Neutrophil (primary cell): ENCODE data around the gene BAK1.

Experiments
- H3K27ac ChIP-seq: fragments of 200-600 bp; sonication (generic); 2 replicates; pipeline ENCODE4 v1.5.1; 2016; ENCODE audit warnings: mild to moderate bottlenecking, moderate library complexity
- H3K27me3 ChIP-seq: fragments of 200-600 bp; sonication (generic); 2 replicates; pipeline ENCODE4 v1.6.0; 2016; ENCODE audit warnings: mild to moderate bottlenecking
- H3K36me3 ChIP-seq: fragments of 200-600 bp; sonication (generic); 2 replicates; pipeline ENCODE4 v1.5.1; 2017
- H3K4me1 ChIP-seq, 2 experiments: fragments of 200-600 bp in 1 of 2; sonication (generic) in 1 of 2; 1 replicate in 1 of 2; 2 replicates in 1 of 2; pipeline versions ENCODE4 v1.5.1 to v1.6.1; 2013 to 2016; ENCODE audit warnings: low read depth in 1 of 2, low read length in 1 of 2, mild to moderate bottlenecking in 1 of 2, moderate library complexity in 1 of 2; ENCODE audit not compliant: control insufficient read depth in 1 of 2, insufficient read depth in 1 of 2
- H3K4me3 ChIP-seq, 2 experiments: fragments of 200-600 bp in 1 of 2; sonication (generic) in 1 of 2; 1 replicate in 1 of 2; 2 replicates in 1 of 2; pipeline ENCODE4 v1.5.1; 2013 to 2016; ENCODE audit warnings: low read depth in 1 of 2, low read length in 1 of 2, mild to moderate bottlenecking in 1 of 2, moderate library complexity in 1 of 2
- H3K9me3 ChIP-seq: fragments of 200-600 bp; sonication (generic); 2 replicates; pipeline ENCODE4 v1.5.1; 2016
- TF ChIP-seq, protein P1 (sequence below): fragments of 200-600 bp; sonication (generic); IDR thresholded peaks from 2 replicates; pipeline ENCODE4 v1.5.1; 2016; ENCODE audit warnings: antibody characterized with exemption

BAK1 gene

DNA sequence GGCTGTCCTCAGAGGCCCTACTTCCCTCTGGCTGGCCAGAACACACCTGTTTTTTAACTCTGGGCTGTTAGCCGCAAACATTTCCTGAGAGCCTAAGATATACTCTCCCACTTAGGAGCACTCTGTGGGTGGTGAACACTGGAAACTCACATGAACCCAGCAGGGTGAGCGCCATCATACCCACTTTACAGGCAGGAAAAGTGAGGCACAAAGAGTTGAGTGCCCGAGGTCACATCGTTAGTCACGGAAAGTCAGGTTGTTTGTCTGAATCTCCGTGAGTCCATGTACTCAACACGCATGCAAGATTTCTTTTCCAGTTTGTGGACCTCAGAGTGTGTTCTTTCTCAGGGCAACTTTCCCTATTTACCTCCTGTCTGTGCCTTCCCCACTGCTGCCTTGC is 1.9 kb downstream of the BAK1 start:
- H3K27ac ChIP-seq: peak overlapping the region; percentile 85
- H3K36me3 ChIP-seq: peaks cover 28% of the 10 kb centered on the region
- H3K4me3 ChIP-seq: peak overlapping the region; percentile 75 to 77
- TF ChIP-seq, protein P1, sequence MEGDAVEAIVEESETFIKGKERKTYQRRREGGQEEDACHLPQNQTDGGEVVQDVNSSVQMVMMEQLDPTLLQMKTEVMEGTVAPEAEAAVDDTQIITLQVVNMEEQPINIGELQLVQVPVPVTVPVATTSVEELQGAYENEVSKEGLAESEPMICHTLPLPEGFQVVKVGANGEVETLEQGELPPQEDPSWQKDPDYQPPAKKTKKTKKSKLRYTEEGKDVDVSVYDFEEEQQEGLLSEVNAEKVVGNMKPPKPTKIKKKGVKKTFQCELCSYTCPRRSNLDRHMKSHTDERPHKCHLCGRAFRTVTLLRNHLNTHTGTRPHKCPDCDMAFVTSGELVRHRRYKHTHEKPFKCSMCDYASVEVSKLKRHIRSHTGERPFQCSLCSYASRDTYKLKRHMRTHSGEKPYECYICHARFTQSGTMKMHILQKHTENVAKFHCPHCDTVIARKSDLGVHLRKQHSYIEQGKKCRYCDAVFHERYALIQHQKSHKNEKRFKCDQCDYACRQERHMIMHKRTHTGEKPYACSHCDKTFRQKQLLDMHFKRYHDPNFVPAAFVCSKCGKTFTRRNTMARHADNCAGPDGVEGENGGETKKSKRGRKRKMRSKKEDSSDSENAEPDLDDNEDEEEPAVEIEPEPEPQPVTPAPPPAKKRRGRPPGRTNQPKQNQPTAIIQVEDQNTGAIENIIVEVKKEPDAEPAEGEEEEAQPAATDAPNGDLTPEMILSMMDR: no peak
- H3K27me3 ChIP-seq: no peaks in the 10 kb centered on the region
- no peaks in the 10 kb centered on the region for H3K9me3 ChIP-seq
- H3K4me1 ChIP-seq: peaks cover 36 to 39% of the 10 kb centered on the region in 2 experiments

DNA sequence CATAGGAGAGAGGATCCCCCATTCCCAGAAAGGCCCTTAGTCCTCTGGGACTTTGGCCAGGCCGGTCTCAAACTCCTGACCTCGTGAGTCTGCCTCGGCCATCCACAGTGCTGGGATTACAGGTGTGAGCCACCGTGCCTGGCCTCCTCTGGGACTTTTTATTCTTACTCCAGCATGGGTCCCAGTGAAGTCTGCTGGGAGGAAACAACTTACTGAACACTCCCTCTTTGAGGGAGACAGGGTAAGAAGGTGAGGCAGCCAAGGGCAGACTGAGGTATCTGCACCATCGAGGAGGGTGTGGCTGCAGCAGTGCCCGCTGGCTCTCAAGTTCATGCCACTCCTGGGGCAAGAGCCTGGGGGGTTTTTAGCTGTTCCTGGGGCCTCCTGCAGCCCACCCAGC is 2.4 kb downstream of the BAK1 start:
- peak overlapping the region; percentile 85 for H3K27ac ChIP-seq
- peaks cover 28% of the 10 kb centered on the region for H3K36me3 ChIP-seq
- peaks cover 36 to 39% of the 10 kb centered on the region in 2 experiments for H3K4me1 ChIP-seq
- H3K9me3 ChIP-seq: no peaks in the 10 kb centered on the region
- TF ChIP-seq, protein P1: no peak
- H3K4me3 ChIP-seq: peak overlapping the region in 1 of 2 experiments; percentile 75
- H3K27me3 ChIP-seq: no peaks in the 10 kb centered on the region

DNA sequence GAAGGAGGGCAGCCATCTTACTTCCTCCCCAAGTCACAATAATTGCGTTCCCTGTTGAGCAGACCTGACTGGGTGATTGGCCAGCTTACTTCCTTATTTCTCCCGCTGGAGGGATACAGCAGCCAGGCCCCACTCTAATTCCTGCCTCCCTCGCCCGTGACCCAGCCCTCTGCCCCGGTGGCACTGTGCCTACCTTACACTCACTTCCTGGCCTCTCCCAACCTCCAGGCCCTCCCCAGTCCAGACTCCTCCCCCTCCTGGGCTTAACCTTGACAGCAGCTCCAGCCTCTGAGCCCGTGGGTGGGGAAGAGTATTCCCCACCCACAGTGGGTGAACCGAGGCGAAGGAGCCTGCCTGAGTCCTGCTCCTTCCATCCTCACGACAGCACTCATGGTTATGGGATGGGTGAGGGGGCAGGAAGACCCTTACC is 3.0 kb downstream of the BAK1 start:
- H3K27ac ChIP-seq: peak overlapping the region; percentile 85

DNA sequence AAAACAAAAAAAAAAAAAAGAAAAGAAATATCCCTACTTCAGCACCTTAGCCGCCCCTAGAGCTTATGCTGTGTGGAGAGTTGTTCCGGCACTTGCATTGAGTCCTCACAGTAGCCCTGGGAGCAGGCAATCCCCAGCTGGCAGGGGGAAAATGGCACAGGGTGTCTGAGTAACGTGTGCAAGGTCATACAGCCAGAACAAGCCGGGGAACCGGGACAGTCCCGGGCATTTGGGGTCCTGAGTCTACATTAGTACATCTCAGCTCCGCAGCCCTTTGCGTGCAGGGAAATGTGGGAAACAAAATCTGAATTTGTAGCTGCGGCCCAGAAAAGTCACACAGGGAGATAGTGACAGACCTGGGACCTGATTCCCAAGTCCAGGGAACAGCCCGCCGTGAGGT is 3.4 kb downstream of the BAK1 start:
- Histone ChIP-seq H3K4me1 (peaks cover 38 to 42% of the 10 kb centered on the region in 2 experiments), H3K4me3 (peak overlapping the region; percentile 4 to 18)

More for the DNA sequence above, 3.0 kb downstream of the BAK1 start:
- Histone ChIP-seq H3K27me3 (no peaks in the 10 kb centered on the region), H3K4me1 (peaks cover 36 to 39% of the 10 kb centered on the region in 2 experiments), H3K36me3 (peaks cover 28% of the 10 kb centered on the region), H3K9me3 (no peaks in the 10 kb centered on the region), H3K4me3 (peak overlapping the region; percentile 4 to 18)
- TF ChIP-seq, protein P1: no peak

DNA sequence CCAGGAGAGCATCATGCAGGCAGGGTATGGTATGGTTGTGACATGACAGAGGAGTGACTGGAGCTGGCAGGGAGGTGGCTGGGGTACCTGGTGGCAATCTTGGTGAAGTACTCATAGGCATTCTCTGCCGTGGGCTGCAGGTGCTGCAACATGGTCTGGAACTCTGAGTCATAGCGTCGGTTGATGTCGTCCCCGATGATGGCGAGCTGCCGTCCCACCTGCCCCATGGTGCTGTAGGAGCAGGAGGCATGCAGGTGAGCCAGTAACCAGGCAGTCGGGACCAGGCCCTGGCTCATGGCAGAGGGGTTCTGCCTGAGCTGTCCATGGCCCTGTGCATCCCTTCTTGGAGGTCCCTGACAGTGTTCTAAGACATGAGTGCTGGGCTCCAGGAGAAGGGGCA is 4.9 kb downstream of the BAK1 start:
- H3K36me3 ChIP-seq: peaks cover 28% of the 10 kb centered on the region
- H3K27ac ChIP-seq: no peak overlapping the region
- no peaks in the 10 kb centered on the region for H3K9me3 ChIP-seq
- H3K27me3 ChIP-seq: no peaks in the 10 kb centered on the region
- TF ChIP-seq, protein P1: no peak
- H3K4me1 ChIP-seq: peaks cover 50 to 51% of the 10 kb centered on the region in 2 experiments
- H3K4me3 ChIP-seq: no peak overlapping the region

More for the DNA sequence above, 3.4 kb downstream of the BAK1 start:
- TF ChIP-seq, protein P1: no peak
- Histone ChIP-seq H3K9me3 (no peaks in the 10 kb centered on the region), H3K27ac (peak overlapping the region; percentile 85), H3K36me3 (peaks cover 28% of the 10 kb centered on the region), H3K27me3 (no peaks in the 10 kb centered on the region)
